OCI-LY7 (cell line): ENCODE results near the gene PCDHB12. TPM values are rescaled to one million over a fixed set of nuclear protein-coding genes. Genes with fewer than 3 reads are reported as not detected.
"Not testable (repeated sequence)": the region's sequence is repeated elsewhere in the genome, so short reads cannot be mapped to it uniquely, and the experiment has no call there.

ENCODE experiments used
- BruUV-seq: library from RNA; stranded (reverse); fragments of 400-500 nt; replicated peaks from 2 replicates; lab custom pipeline; 2021; lab: Mats Ljungman, UMichigan
- CTCF ChIA-PET: fragments of 300-600 bp; sonication (Branson Sonifier 250); formaldehyde crosslinking; loops from one replicate; lab custom pipeline; 2022; ENCODE audit warnings: antibody characterized with exemption; ENCODE audit not compliant: unreplicated experiment; lab: Charles Lee
- POLR2A ChIA-PET: fragments of 300-600 bp; sonication (Branson Sonifier 250); formaldehyde crosslinking; loops from one replicate; lab custom pipeline; 2022; ENCODE audit warnings: antibody characterized with exemption; lab: Charles Lee
- DNase-seq: peaks from one replicate; pipeline ENCODE4 v3.0.0-alpha.2; 2015; ENCODE audit warnings: low spot score
- H2AFZ ChIP-seq: fragments of 200-600 bp; sonication (generic), shearing (Covaris generic); 2 replicates; pipeline ENCODE4 v1.6.1; 2014; ENCODE audit warnings: mild to moderate bottlenecking, antibody characterized with exemption, low read length, moderate library complexity
- H3K27ac ChIP-seq: fragments of 200-600 bp; sonication (generic); 2 replicates; pipeline ENCODE4 v1.5.1; 2014; ENCODE audit warnings: mixed run types, low read depth, mild to moderate bottlenecking, moderate library complexity, low read length, inconsistent platforms; ENCODE audit not compliant: poor library complexity, severe bottlenecking
- H3K36me3 ChIP-seq: fragments of 200-600 bp; sonication (generic); 2 replicates; pipeline ENCODE4 v1.6.1; 2014; ENCODE audit warnings: mild to moderate bottlenecking, antibody characterized with exemption, low read length, moderate library complexity, mixed read lengths; ENCODE audit not compliant: insufficient read depth
- H3K4me1 ChIP-seq: fragments of 200-600 bp; sonication (generic); 2 replicates; pipeline ENCODE4 v1.5.1; 2014; ENCODE audit warnings: mild to moderate bottlenecking, low read length; ENCODE audit not compliant: insufficient read depth, poor library complexity, severe bottlenecking
- H3K4me2 ChIP-seq: fragments of 200-600 bp; sonication (generic); 2 replicates; pipeline ENCODE4 v1.6.1; 2014; ENCODE audit warnings: mild to moderate bottlenecking, low read length
- H3K4me3 ChIP-seq: fragments of 200-600 bp; sonication (generic); 2 replicates; pipeline ENCODE4 v1.5.1; 2014; ENCODE audit warnings: mild to moderate bottlenecking, low read depth, low read length; ENCODE audit not compliant: poor library complexity, severe bottlenecking
- H3K79me2 ChIP-seq: fragments of 200-600 bp; sonication (generic); 2 replicates; pipeline ENCODE4 v1.6.1; 2016; ENCODE audit warnings: low read depth, mild to moderate bottlenecking, low read length, moderate library complexity, mixed read lengths; ENCODE audit not compliant: insufficient read depth
- H3K9me2 ChIP-seq: fragments of 200-600 bp; sonication (generic); 2 replicates; pipeline ENCODE4 v1.6.1; 2016; ENCODE audit warnings: mild to moderate bottlenecking, low read length, mixed read lengths; ENCODE audit not compliant: insufficient read depth
- H3K9me3 ChIP-seq: fragments of 200-600 bp; sonication (generic); 2 replicates; pipeline ENCODE4 v1.6.1; 2014; ENCODE audit warnings: mild to moderate bottlenecking, mixed run types, low read length, mixed read lengths
- H4K20me1 ChIP-seq: fragments of 200-600 bp; sonication (generic); 2 replicates; pipeline ENCODE4 v1.6.1; 2014; ENCODE audit warnings: mild to moderate bottlenecking, antibody characterized with exemption, low read length, moderate library complexity, mixed read lengths; ENCODE audit not compliant: insufficient read depth
- EZH2phosphoT487 ChIP-seq: fragments of 200-600 bp; sonication (generic); IDR thresholded peaks from 2 replicates; pipeline ENCODE4 v1.6.1; 2018; ENCODE audit warnings: low read depth, borderline replicate concordance, mild to moderate bottlenecking, mixed run types, antibody characterized with exemption, low read length, moderate library complexity, mixed read lengths
- intact Hi-C: fragments of 100-400 bp; cut with micrococcal nuclease; formaldehyde crosslinking; loops from one replicate; pipeline ENCODE4 v1.10.0; 2022; ENCODE audit not compliant: unreplicated experiment
- total RNA-seq, 2 experiments: library from RNA; depleted of rRNA in 1 of 2; stranded (reverse); fragments of >200 nt in 1 of 2; shearing (Covaris generic) in 1 of 2; gene quantifications; 2 replicates each; pipeline ENCODE4 v1.2.3, GENCODE V29; 2014 to 2022
- TF ChIP-seq, protein P1 (sequence below): fragments of 200-600 bp; sonication (generic); conservative IDR thresholded peaks from 2 replicates; pipeline ENCODE4 v1.5.1; 2014; ENCODE audit warnings: mild to moderate bottlenecking, antibody characterized with exemption, low read length, moderate library complexity, mixed read lengths

Gene PCDHB12
- total RNA-seq, 2 experiments from 2014 or later, result not detected

DNA sequence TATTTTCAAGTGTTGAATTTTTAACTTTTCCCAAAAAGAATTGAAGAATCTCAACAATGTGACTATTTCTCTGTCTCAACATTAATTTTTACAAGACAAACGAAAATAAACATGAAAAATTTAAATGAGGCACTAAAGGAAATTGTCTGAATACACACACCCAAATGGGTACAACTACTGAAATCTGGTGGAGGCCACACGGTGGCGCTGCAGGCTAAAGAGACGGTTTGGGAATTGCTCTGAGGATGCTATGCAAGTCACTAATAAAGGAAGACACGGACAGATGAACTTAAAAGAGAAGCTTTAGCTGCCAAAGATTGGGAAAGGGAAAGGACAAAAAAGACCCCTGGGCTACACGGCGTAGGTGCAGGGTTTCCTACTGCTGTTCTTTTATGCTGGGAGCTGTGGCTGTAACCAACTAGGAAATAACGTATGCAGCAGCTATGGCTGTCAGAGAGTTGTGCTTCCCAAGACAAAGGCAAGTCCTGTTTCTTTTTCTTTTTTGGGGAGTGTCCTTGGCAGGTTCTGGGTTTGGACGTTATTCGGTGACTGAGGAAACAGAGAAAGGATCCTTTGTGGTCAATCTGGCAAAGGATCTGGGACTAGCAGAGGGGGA lies 16.3 kb upstream of the PCDHB12 start, which contains the start of gene PCDHB10:
Gene PCDHB10 (plus strand): TSS at position 244 of the 616 bp plus-strand sequence. CDS start 200 bp downstream, at position 444.
- BruUV-seq, result no TSS peak
- no peaks in the 10 kb centered on the region for H3K79me2 ChIP-seq
- no peak within 1 kb of the TSS for H3K4me2 ChIP-seq
- H4K20me1 ChIP-seq, result no peaks in the 10 kb centered on the region
- H3K4me3 ChIP-seq, result no peak within 1 kb of the TSS
- no peaks in the 10 kb centered on the region for H3K4me1 ChIP-seq
- intact Hi-C loops, result loop anchor here (10.0 kb wide), 1 partner anchor 163 kb away; the partner anchor contains the start of genes PCDHGA4, PCDHGB1 and PCDHGB2
- peaks cover 9% of the 10 kb centered on the region for H3K9me3 ChIP-seq
- peak; percentile 34 for DNase-seq
- H3K9me2 ChIP-seq, result no peaks in the 10 kb centered on the region
- TF ChIP-seq, protein P1, sequence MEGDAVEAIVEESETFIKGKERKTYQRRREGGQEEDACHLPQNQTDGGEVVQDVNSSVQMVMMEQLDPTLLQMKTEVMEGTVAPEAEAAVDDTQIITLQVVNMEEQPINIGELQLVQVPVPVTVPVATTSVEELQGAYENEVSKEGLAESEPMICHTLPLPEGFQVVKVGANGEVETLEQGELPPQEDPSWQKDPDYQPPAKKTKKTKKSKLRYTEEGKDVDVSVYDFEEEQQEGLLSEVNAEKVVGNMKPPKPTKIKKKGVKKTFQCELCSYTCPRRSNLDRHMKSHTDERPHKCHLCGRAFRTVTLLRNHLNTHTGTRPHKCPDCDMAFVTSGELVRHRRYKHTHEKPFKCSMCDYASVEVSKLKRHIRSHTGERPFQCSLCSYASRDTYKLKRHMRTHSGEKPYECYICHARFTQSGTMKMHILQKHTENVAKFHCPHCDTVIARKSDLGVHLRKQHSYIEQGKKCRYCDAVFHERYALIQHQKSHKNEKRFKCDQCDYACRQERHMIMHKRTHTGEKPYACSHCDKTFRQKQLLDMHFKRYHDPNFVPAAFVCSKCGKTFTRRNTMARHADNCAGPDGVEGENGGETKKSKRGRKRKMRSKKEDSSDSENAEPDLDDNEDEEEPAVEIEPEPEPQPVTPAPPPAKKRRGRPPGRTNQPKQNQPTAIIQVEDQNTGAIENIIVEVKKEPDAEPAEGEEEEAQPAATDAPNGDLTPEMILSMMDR, result peak; percentile 86
- no peak for TF ChIP-seq EZH2phosphoT487
- CTCF ChIA-PET, result interaction anchor here (0.5 kb wide), 1 partner anchor 1073 kb away, joined by 4 read pairs; no protein-coding TSS in a partner anchor
- no peak within 1 kb of the TSS for H3K27ac ChIP-seq
- POLR2A ChIA-PET, result no interaction called here
- H2AFZ ChIP-seq, result no peak within 1 kb of the TSS
- H3K36me3 ChIP-seq, result no peaks in the 10 kb centered on the region

DNA sequence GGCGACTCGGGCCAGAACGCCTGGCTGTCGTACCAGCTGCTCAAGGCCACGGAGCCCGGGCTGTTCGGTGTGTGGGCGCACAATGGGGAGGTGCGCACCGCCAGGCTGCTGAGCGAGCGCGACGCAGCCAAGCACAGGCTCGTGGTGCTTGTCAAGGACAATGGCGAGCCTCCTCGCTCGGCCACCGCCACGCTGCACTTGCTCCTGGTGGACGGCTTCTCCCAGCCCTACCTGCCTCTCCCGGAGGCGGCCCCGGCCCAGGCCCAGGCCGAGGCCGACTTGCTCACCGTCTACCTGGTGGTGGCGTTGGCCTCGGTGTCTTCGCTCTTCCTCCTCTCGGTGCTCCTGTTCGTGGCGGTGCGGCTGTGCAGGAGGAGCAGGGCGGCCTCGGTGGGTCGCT lies 14.2 kb upstream of the PCDHB12 start:
- H3K4me1 ChIP-seq, H3K79me2 ChIP-seq, POLR2A ChIA-PET, H3K36me3 ChIP-seq, CTCF ChIA-PET, H4K20me1 ChIP-seq, H3K9me2 ChIP-seq, DNase-seq, H2AFZ ChIP-seq, H3K4me3 ChIP-seq, BruUV-seq, H3K9me3 ChIP-seq, H3K4me2 ChIP-seq, H3K27ac ChIP-seq: not testable (repeated sequence)
- intact Hi-C loops, result loop anchor here (10.0 kb wide), 1 partner anchor 160 kb away; the partner anchor contains the start of genes PCDHGA4, PCDHGB1 and PCDHGB2

DNA sequence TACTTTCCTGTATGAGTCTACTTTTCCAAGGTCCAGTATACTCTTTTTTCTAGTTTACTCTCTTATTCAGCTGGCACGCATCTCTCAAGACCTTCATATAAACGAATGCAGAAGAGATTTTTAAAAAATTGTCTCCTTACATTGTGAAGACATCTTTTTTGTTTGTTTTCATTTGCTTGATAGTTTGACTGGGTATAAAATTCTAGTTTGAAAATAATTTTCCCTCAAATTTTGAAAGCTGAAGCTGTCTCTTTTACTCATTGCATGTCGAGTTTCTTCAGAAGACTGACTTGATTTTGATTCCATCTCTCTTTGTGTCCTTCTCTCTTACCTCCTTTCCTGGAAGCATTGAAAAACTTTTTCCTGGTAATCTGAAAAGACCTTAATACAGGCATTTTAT lies 12.2 kb upstream of the PCDHB12 start:
- DNase-seq, result no peak
- TF ChIP-seq, protein P1, result no peak
- no peak for TF ChIP-seq EZH2phosphoT487
- intact Hi-C loops, result loop anchor here (10.0 kb wide), 1 partner anchor 158 kb away; the partner anchor contains the start of genes PCDHGA4, PCDHGB1 and PCDHGB2
- POLR2A ChIA-PET, result no interaction called here
- peaks cover 9% of the 10 kb centered on the region for H3K9me3 ChIP-seq
- no peaks in the 10 kb centered on the region for H3K4me1 ChIP-seq
- H3K79me2 ChIP-seq, result no peaks in the 10 kb centered on the region
- no peak overlapping the region for H3K4me3 ChIP-seq
- H3K4me2 ChIP-seq, result no peak overlapping the region
- no peaks in the 10 kb centered on the region for H3K9me2 ChIP-seq
- H3K27ac ChIP-seq, result no peak overlapping the region
- no TSS peak for BruUV-seq
- no peaks in the 10 kb centered on the region for H3K36me3 ChIP-seq
- H4K20me1 ChIP-seq, result no peaks in the 10 kb centered on the region
- CTCF ChIA-PET, result no interaction called here
- H2AFZ ChIP-seq, result no peak overlapping the region
